ENCODE results near the gene WASF1. TPM values are rescaled to one million over a fixed set of nuclear protein-coding genes. Genes with fewer than 3 reads are reported as not detected.

Gene WASF1
- total RNA-seq, 1 experiment from 2014 or later = 7.3 TPM

DNA sequence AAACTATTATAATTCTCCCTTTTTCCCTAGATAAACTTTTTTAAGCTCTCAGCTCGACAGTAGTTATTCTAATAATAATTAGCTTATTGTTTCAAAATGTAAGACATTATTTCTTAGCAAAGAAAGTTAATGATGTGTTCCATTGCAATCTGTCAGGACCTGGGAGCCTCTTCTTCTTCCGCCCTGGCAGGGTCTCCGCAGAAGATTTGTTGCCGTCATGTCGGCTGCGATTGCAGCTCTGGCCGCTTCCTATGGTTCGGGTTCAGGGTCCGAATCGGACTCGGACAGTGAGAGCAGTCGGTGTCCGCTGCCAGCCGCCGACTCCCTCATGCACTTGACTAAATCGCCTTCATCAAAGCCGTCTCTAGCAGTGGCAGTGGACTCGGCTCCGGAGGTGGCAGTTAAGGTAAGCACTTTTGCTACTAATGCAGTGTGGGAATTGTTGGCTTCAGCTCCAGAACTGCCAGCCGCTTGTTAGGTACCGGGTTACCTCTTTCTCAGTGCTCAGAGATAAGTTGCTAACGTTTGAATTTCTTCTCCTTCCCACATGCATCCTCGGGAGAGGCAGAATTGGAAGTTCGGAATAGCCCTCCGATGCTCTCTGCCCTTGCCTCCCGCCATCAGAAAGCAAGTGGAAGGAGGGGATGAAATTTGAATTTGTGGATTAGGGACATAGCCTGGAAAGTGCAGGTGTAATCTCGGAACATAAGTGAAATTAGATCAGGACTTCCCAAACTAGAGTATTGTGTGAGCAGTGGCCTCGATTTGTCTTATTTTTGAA lies 948 bp upstream of the WASF1 start, which contains the start of gene CDC40:
Gene CDC40 (plus strand): TSS at position 200 of the 781 bp plus-strand sequence. CDS start 18 bp downstream, at position 218.
- CTCF ChIA-PET = interaction anchor here (0.6 kb wide), 1 partner anchor 610 kb away, joined by 3 read pairs; no protein-coding TSS in a partner anchor
- no peak within 1 kb of the TSS for H3K27ac Mint-ChIP-seq (ENCODE audit: unreplicated experiment)
- BruUV-seq (replicated peaks) = TSS peak; percentile 42
- no peaks in the 10 kb centered on the region for H3K27me3 Mint-ChIP-seq (ENCODE audit: insufficient read depth, unreplicated experiment)
- no peaks in the 10 kb centered on the region for H3K9me3 Mint-ChIP-seq (ENCODE audit: unreplicated experiment)
- Histone ChIP-seq H3K4me3 (ENCODE audit: low read depth, low read length) (peak within 1 kb of the TSS; percentile 100), H3K27me3 (replicated peaks; ENCODE audit: control insufficient read depth, insufficient read depth, low read length) (no peaks in the 10 kb centered on the region), H3K4me1 (0 out of 2 replicates have a peak, but pooled peaks cover 3% of the 10 kb centered on the region), H3K9me3 (no peaks in the 10 kb centered on the region), H3K36me3 (ENCODE audit: control insufficient read depth, insufficient read depth, low read length) (no peaks in the 10 kb centered on the region)
- peak; percentile 63 to 65 for DNase-seq
- POLR2A ChIA-PET = no interaction called here
- no peak within 1 kb of the TSS for H3K4me3 Mint-ChIP-seq (ENCODE audit: unreplicated experiment)
- intact Hi-C loops (cut with micrococcal nuclease; ENCODE audit: unreplicated experiment) = no loop called here
- H3K36me3 Mint-ChIP-seq (ENCODE audit: insufficient read depth, unreplicated experiment) = peaks cover 6% of the 10 kb centered on the region
- TF ChIP-seq, protein P1, sequence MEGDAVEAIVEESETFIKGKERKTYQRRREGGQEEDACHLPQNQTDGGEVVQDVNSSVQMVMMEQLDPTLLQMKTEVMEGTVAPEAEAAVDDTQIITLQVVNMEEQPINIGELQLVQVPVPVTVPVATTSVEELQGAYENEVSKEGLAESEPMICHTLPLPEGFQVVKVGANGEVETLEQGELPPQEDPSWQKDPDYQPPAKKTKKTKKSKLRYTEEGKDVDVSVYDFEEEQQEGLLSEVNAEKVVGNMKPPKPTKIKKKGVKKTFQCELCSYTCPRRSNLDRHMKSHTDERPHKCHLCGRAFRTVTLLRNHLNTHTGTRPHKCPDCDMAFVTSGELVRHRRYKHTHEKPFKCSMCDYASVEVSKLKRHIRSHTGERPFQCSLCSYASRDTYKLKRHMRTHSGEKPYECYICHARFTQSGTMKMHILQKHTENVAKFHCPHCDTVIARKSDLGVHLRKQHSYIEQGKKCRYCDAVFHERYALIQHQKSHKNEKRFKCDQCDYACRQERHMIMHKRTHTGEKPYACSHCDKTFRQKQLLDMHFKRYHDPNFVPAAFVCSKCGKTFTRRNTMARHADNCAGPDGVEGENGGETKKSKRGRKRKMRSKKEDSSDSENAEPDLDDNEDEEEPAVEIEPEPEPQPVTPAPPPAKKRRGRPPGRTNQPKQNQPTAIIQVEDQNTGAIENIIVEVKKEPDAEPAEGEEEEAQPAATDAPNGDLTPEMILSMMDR (IDR thresholded peaks at IDR 0.05; ENCODE audit: insufficient read depth in 1 of 2, low read depth in 1 of 2, low read length in 1 of 2, severe bottlenecking in 1 of 2, unreplicated experiment in 1 of 2) = no peak
- H3K4me1 Mint-ChIP-seq (ENCODE audit: low read depth, unreplicated experiment) = no peaks in the 10 kb centered on the region

DNA sequence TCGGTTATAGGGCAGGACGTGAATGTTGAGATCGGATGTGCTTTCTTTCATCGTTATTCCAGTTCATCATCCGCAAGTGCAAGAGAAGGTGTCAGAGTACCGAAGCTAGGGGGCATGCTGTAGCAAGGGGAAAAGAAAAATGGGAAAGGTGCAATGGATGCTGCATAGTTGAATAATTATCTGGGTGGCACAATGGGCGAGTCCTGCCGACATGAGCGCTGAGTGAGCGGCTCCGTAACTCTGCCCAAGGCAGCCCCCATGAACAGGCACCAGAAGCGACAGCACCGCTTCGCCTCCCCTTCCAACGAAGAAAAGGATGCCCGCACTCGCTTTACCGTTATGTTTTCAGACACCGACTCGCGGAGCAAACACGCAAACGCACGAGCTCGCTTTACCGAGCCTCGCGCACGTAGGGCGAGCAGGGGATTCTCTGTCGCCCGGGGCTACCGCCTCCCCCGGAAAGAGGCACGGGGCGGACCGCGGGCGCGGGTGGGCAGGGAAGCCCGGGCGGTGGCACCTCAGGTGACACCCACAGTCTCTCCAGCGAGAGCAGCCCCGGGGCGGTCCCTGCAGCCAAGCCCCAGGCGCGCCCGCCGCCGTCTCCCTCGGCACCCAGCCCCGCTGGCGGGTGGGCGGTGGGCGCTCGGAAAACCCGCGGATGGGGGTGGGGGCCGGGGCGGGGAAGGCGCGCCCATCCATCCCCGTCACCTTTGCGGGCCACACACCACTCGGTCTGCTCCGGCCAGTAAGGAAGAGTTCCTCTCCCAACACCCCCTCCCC lies 654 bp downstream of the WASF1 start:
- ChIA-PET POLR2A (no interaction called here), CTCF (interaction anchor here (0.7 to 2.0 kb wide), 4 partner anchors 163 to 213 kb away, joined by 3 to 10 read pairs (median 5); no protein-coding TSS in a partner anchor)
- Histone ChIP-seq H3K4me3 (ENCODE audit: low read depth, low read length) (peak overlapping the region; percentile 70), H3K36me3 (ENCODE audit: control insufficient read depth, insufficient read depth, low read length) (no peaks in the 10 kb centered on the region), H3K9me3 (no peaks in the 10 kb centered on the region), H3K27me3 (replicated peaks; ENCODE audit: control insufficient read depth, insufficient read depth, low read length) (no peaks in the 10 kb centered on the region), H3K4me1 (0 out of 2 replicates have a peak, but pooled peaks cover 3% of the 10 kb centered on the region)
- no peaks in the 10 kb centered on the region for H3K9me3 Mint-ChIP-seq (ENCODE audit: unreplicated experiment)
- BruUV-seq (replicated peaks) = no TSS peak
- H3K27ac Mint-ChIP-seq (ENCODE audit: unreplicated experiment) = no peak overlapping the region
- no peaks in the 10 kb centered on the region for H3K27me3 Mint-ChIP-seq (ENCODE audit: insufficient read depth, unreplicated experiment)
- intact Hi-C loops (cut with micrococcal nuclease; ENCODE audit: unreplicated experiment) = loop anchor here (1.0 kb wide), 2 partner anchors 163 to 211 kb away; no protein-coding TSS in a partner anchor
- no peaks in the 10 kb centered on the region for H3K4me1 Mint-ChIP-seq (ENCODE audit: low read depth, unreplicated experiment)
- TF ChIP-seq, protein P1 (IDR thresholded peaks at IDR 0.05; ENCODE audit: insufficient read depth in 1 of 2, low read depth in 1 of 2, low read length in 1 of 2, severe bottlenecking in 1 of 2, unreplicated experiment in 1 of 2) = peak; percentile 32 to 72
- H3K4me3 Mint-ChIP-seq (ENCODE audit: unreplicated experiment) = no peak overlapping the region
- DNase-seq = peak; percentile 33 to 43
- H3K36me3 Mint-ChIP-seq (ENCODE audit: insufficient read depth, unreplicated experiment) = peaks cover 6% of the 10 kb centered on the region

DNA sequence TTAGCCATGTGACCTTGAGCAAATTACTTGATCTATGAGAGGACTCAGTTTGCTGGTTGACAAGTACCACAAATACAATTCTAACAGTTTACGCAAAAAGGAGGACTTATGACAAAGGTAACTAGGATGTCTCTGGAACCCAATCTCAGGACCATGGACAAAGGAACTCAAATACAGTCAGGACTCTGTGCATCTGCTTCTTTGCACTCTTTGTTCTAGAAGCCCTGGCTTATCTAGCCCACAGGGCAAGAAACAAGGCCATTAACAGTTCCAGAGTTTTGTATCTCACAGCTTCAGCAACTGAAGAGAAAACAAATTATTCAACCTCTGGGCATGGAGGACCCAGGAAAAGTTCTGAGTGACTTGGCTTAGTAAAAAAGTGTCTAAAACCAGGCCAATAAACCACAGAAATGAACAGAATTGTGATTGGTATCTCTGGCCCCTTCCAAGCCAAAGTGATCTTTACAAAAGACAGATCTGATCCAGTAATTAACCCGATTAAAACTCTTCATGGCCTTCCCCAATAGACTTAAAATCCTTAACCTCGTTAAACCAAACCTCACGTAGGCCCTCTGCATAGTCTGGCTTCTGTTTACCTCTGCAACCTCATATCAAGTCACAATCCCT lies 5.9 kb downstream of the WASF1 start:
- Mint-ChIP-seq H3K4me3 (ENCODE audit: unreplicated experiment) (no peak overlapping the region), H3K4me1 (ENCODE audit: low read depth, unreplicated experiment) (no peaks in the 10 kb centered on the region), H3K36me3 (ENCODE audit: insufficient read depth, unreplicated experiment) (peaks cover 4% of the 10 kb centered on the region), H3K27ac (ENCODE audit: unreplicated experiment) (no peak overlapping the region), H3K27me3 (ENCODE audit: insufficient read depth, unreplicated experiment) (no peaks in the 10 kb centered on the region), H3K9me3 (ENCODE audit: unreplicated experiment) (no peaks in the 10 kb centered on the region)
- Histone ChIP-seq H3K9me3 (no peaks in the 10 kb centered on the region), H3K4me1 (0 out of 2 replicates have a peak, but pooled peaks cover 3% of the 10 kb centered on the region), H3K36me3 (ENCODE audit: control insufficient read depth, insufficient read depth, low read length) (no peaks in the 10 kb centered on the region), H3K4me3 (ENCODE audit: low read depth, low read length) (no peak overlapping the region), H3K27me3 (replicated peaks; ENCODE audit: control insufficient read depth, insufficient read depth, low read length) (no peaks in the 10 kb centered on the region)
- no peak for DNase-seq
- ChIA-PET CTCF (no interaction called here), POLR2A (no interaction called here)
- intact Hi-C loops (cut with micrococcal nuclease; ENCODE audit: unreplicated experiment) = no loop called here
- TF ChIP-seq, protein P1 (IDR thresholded peaks at IDR 0.05; ENCODE audit: insufficient read depth in 1 of 2, low read depth in 1 of 2, low read length in 1 of 2, severe bottlenecking in 1 of 2, unreplicated experiment in 1 of 2) = no peak
- no TSS peak for BruUV-seq (replicated peaks)
